GM19099 (cell line): Measurements from ENCODE around the gene GALK2.

Experiments
- POLR2A ChIP-seq: IDR thresholded peaks from 3 replicates; pipeline ENCODE4 v1.6.1; 2011; ENCODE audit warnings: low read depth; ENCODE audit not compliant: insufficient read length; ENCODE audit errors: extremely low read depth

The GALK2 gene

DNA sequence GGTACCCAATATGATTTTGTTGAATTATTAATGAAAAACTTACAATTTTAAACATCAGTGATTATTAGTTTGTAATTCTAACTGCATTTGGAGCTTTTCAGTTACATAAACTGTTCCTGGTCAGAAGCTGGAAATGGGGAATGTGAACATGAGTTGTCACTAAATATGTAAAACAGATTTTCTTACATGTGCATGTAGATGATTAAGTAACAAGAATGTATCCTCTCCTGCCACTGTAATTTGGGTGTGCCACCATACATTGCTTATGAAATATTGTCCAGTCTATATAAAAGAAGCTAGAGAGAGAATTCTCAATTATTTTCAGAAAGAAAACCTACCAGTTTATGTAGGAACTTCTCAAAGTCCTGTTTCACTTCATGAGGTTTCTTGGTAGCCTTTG lies 161.4 kb downstream of the GALK2 start:
- no peak for TF ChIP-seq POLR2A

DNA sequence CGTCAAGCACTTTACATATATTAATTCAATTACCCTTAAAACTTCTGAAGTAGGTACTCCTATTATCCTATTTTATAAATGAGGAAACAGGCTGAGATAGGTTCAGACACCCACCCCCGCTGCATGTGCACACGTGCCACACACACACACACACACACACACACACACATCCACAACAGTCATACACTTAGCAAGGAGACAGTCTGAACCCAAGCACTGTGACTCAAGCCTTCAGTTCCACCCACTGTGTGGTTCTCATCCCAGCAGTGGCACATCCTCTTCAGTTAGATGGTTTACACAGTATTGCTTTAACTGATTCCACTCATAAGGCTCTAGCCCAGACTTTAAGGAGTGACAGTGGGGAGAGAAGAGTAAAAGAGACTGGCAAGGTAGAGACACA lies 161.9 kb downstream of the GALK2 start:
- no peak for TF ChIP-seq POLR2A

DNA sequence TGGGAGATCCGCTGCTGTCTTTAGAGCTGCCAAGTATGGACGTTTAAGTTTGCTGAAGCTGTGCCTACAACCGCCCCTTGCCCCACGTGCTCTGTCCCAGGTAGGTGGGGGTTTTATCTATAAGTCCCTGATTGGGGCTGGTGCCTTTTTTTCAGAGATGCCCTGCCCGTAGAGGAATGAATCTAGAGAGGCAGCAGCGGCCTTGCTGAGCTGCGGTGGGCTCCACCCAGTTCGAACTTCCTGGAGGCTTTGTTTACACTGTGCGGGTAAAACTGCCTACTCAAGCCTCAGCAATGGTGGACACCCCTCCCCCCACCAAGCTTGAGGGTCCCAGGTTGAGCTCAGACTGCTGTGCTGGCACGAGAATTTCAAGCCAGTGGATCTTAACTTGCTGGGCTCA lies 169.6 kb downstream of the GALK2 start:
- no peak for TF ChIP-seq POLR2A

DNA sequence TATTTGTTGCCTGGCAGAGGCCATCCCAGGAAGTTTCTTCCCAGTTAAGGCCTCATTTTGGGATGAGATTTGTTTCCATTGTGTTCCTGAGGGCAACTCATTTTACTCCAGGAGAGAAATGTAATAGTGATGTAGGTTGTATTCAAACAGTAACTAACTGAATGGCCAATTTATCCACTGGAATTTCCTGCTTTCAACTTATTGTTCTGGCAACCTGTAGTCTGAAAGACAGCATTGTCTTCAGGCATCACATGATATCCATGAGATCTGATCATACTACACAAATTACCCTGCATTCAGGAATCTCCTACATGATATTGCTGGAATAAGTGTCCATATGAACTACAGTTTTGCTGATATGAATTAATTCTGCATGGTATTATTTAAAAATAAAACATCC lies 173.5 kb downstream of the GALK2 start:
- TF ChIP-seq POLR2A: no peak

DNA sequence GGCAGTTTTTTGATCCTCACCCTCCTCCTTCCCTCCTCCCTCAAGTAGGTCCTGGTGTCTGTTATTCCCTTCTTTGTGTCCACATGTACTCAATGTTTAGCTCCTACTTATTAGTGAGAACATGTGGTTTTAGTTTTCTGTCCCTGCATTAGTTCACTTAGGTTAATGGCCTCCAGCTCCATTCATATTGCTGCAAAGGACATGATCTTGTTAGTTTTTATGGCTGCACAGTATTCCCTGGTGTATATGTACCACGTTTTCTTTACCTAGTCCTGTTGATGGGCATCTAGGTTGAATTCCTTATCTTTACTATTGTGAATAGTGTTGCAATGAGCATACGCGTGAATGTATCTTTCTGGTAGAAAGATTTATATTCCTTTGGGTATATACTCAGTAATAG lies 191.3 kb downstream of the GALK2 start:
- no peak for TF ChIP-seq POLR2A

DNA sequence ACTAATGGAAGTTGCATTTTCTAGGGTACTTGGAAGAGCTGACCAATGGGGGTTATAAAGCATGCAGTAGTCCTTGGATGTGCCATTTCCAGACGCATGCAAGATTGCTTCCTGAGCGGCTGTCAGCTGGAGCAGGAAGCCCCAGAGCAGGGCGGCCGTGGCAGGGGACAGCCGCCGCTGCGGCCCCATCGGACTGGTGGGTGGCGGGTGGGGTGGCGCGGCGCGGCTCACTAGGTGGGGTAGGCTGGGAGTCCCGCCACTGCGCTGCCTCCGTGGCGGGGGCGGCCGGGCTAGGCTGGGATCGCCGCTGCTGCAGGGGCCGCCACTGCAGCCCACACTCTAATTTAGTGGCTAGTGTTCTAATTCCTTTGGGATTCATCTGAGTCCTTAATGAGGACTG lies 196.4 kb downstream of the GALK2 start:
- TF ChIP-seq POLR2A: no peak

DNA sequence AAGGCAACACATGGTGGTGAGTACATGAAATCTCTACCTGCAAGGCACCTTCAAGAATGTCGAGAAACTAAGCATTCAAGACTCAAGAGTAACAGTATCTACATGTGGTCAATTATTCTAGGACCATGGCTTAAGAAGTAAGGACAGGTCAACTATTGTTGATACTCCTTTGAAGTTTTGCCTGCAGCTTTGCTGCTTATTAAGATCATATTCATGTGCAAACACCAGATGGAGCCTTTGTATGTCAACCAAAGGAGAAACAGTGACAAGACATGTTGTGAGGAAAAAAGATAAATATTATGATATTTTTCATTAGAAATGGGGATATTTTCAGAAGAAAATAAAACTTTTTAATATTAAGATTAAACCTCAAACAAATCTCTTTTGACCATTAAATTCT lies 200.7 kb downstream of the GALK2 start:
- TF ChIP-seq POLR2A: no peak

DNA sequence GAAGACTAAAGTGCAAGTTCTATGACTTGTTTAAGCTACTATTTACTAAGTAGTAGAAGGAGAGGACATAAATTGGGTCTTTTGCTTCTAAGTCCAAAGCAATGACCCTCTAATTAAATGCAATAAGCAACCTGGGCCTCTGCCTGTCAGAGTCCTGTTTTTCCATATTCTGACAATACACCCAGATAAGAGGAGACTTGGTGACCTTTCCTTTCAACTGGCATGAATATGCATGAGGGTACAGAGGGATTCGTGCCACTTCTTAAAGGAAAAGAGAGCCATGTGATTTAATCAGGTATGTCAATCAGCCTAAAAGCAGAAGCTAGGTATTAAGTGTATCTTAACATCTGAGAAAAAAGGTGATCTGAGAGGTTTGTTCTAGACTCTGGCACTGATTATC lies 202.3 kb downstream of the GALK2 start:
- TF ChIP-seq POLR2A: no peak

DNA sequence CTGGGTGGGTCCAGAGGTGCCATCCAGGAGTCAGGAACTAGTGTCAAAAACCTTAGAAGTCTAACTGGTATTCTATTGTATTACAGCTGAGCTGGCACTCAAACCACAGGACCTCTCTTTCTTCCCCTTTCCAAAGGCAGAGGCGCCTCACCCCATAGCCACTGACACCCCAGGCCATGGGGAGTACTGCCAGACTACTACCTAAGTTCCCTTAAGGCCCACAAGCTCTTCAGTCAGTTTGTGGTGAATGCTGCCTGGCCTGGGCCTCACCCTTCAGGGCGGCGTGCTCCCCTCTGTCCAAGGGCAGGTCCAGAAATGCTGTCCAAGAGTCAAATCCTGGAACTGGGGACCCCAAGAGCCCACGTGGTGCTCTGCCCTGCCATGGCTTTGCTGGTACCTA lies 209.9 kb downstream of the GALK2 start:
- no peak for TF ChIP-seq POLR2A

DNA sequence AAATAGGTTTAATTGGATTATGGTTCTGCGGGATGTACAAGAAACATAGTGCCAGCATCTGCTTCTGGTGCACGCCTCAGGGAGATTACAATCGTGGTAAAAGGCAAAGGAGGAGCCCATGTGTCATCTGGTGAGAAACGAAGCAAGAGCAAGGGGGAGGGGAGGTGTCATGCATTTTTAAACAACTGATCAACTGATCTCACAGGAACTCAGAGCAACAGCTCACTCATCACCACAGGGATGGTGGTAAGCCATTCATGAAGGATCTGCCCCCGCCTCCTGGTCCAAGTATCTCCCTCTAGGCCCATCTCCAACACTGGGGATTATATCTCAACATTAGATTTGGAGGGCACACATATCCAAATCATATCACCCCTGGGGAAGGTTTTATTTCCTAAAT lies 210.9 kb downstream of the GALK2 start:
- no peak for TF ChIP-seq POLR2A
